Sigmoid colon (tissue), 4 donors: ENCODE measurements around the gene MSANTD2.

Experiments used
- EP300 ChIP-seq, 4 donors: sonication (generic); formaldehyde crosslinking; IDR thresholded peaks; one replicate each; pipeline ENCODE4 v1.6.1; 2017; ENCODE audit warnings: antibody characterized with exemption in 4 of 4
- POLR2AphosphoS5 ChIP-seq, 4 donors: sonication (generic); formaldehyde crosslinking; IDR thresholded peaks; one replicate each; pipeline ENCODE4 v1.6.1; 2017; ENCODE audit warnings: antibody characterized with exemption in 4 of 4
- TF ChIP-seq, protein P1 (sequence below), 4 experiments: fragments of 450-650 bp in 3 of 4; fragments of 200-600 bp in 1 of 4; IDR thresholded peaks; one replicate each; pipeline ENCODE4 v1.5.1; 2016 to 2019; ENCODE audit warnings: antibody characterized with exemption in 4 of 4, mild to moderate bottlenecking in 3 of 4, moderate library complexity in 2 of 4

DNA sequence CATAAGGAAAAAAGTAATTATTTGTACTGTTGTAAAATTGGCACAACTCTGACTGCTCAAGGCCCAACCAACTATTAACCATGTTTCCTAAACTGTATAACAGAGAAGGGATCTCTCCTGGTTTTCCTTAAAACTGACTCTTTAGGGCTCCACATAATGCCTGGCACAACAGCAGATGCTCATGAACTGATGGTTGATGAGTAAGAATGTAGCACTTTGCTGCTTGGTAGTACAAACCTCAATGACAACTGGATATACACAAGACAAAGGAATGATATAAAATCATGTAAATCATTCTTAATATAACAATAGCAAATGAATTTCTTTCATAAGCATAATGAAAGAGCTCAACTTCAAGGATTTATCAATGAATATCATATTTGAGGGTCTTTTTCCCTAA lies 11.7 kb downstream of the MSANTD2 start:
- TF ChIP-seq EP300 (IDR thresholded peaks at IDR 0.05) (no peak), POLR2AphosphoS5 (IDR thresholded peaks at IDR 0.05) (no peak)
- TF ChIP-seq, protein P1, sequence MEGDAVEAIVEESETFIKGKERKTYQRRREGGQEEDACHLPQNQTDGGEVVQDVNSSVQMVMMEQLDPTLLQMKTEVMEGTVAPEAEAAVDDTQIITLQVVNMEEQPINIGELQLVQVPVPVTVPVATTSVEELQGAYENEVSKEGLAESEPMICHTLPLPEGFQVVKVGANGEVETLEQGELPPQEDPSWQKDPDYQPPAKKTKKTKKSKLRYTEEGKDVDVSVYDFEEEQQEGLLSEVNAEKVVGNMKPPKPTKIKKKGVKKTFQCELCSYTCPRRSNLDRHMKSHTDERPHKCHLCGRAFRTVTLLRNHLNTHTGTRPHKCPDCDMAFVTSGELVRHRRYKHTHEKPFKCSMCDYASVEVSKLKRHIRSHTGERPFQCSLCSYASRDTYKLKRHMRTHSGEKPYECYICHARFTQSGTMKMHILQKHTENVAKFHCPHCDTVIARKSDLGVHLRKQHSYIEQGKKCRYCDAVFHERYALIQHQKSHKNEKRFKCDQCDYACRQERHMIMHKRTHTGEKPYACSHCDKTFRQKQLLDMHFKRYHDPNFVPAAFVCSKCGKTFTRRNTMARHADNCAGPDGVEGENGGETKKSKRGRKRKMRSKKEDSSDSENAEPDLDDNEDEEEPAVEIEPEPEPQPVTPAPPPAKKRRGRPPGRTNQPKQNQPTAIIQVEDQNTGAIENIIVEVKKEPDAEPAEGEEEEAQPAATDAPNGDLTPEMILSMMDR (IDR thresholded peaks at IDR 0.05), result no peak
